Limb (tissue), 2 donors: ENCODE results near the gene KLRF1.

ENCODE experiments used
- DNase-seq, 2 donors: peaks; one replicate each; pipeline ENCODE4 v3.0.0-alpha.2; 2016; ENCODE audit errors: extremely low spot score in 2 of 2

Gene KLRF1

GRCh38 chr12:9809338-9809737 is 17.9 kb upstream of the KLRF1 start:
- DNase-seq: peak in 1 of 2 donors; percentile 51

DNA sequence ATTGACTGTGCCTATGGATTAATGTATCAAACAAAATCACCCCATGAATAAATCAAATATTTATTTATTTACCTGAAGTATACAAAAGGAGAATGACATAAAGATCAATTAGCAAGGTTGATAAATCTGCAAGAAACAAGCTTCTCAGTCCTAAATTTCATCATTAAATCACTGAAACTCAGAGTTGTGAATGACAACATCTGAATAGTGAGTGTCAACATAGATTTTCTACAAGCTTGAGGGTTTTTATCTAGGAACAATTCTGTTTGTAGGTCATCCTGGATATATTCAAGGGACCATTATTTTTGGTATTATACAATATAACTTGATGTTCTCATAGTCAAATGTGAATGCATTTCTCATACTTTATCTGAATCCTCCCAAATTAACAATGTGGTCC is 17.4 kb upstream of the KLRF1 start:
- DNase-seq: no peak

DNA sequence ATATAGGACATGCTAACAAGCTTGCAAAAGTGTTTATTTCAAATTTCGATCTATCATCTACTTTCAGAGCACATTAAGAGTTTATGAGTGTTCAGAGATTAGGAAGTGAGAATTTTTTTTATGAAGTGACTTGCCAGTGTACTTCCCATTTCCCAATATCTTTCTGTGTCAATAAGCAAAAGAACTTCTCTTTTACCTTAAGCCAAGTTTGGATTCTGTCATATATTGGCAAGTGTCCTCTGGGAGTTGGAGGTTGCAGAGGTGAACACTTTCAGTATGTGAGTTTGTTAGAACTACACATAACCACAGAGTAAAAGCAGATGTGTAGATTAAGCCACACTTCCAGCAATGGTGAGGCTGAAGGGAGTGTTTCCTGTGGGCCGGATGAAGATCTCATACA is 16.6 kb upstream of the KLRF1 start:
- DNase-seq: no peak

- DNase-seq: no peak
Observed at GRCh38 chr12:9811621-9812020, 15.7 kb upstream of the KLRF1 start.

GRCh38 chr12:9813821-9814798 is 13.2 kb upstream of the KLRF1 start:
- DNase-seq: peak in 1 of 2 donors; percentile 60

GRCh38 chr12:9820281-9820930 is 6.9 kb upstream of the KLRF1 start:
- no peak for DNase-seq

- no peak for DNase-seq
Observed at GRCh38 chr12:9829483-9829882, 2.2 kb downstream of the KLRF1 start.

DNA sequence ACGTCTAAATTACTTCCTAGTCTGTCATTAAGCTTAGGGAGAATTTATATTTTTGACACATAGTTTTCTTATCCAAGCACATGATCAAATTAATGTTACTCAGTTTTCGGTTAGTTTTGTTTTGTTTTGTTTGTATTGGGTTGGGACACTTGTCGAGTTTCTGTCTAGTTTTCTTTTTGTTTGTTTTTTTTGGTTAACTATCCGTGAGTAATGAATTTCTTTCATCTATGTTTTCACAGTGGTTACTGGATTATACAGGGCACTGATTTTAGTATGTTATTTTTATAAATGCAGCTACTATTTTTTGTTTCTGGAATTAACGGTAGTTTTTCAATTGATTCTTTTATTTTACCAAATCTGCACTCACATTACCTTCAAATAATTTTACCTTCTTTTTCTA is 2.7 kb downstream of the KLRF1 start:
- no peak for DNase-seq

GRCh38 chr12:9831720-9832119 is 4.4 kb downstream of the KLRF1 start:
- DNase-seq: no peak

- DNase-seq: no peak
Observed at GRCh38 chr12:9843407-9843806, 16.1 kb downstream of the KLRF1 start.

- no peak for DNase-seq
Observed at GRCh38 chr12:9848899-9849298, 21.6 kb downstream of the KLRF1 start.

GRCh38 chr12:9851050-9851449 is 23.8 kb downstream of the KLRF1 start:
- no peak for DNase-seq

DNA sequence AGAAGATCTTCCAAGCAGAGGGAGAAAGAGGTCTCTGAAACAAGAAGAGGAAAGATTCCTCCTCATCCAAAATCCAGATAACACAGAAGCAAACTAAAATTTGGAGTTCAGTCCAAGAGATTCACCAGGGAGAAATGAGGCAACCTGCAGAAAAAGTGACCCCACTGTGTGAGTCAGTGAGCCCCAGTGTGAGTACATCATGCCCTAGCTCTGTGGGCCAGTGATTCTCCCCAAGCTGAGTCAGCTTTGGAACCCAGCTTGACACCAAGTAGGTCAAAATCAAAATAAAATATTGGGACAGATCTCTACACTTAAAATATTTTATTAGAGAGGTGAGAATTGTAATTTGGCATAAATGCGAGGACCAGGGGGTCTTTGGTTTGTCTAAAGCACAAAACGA is 24.6 kb downstream of the KLRF1 start:
- DNase-seq: no peak

DNA sequence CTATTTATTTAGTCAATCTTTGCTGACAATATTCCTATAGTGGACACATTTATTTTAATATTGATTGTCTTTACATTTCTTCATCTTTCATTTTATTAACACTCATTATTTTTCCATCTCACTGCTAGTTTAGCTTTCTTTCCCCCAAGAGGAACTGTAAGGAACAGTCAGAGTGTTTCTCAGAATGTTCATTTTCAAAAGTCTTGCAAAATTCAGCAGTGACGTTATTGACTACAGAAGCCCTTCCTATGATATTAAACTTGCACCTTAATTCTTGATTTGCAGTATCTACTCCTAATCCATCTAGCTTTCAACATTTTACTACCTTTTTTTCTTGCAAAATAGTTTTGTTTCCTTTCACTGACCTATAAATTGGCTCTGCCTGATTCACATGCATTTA is 28.9 kb downstream of the KLRF1 start:
- DNase-seq: no peak

GRCh38 chr12:9856894-9857293 is 29.6 kb downstream of the KLRF1 start:
- DNase-seq: no peak

DNA sequence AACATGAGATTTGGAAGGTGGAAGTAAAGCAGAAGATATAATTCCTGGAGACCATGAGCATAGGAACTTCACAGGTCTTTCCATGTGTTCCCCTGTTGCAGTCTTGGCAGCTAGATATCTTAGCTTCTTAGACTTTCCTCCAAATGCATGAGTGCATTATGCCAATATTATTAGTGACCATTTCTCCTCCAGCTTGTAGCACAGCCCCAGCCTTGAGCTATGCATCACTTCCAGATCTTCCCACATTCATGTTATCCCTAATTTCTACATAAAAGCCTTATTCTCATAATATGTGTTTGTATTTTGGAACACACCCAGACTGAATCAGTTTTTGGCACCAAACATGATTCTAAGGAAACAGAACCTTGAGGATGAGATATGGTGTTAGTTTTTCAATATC is 30.9 kb downstream of the KLRF1 start:
- DNase-seq: no peak

GRCh38 chr12:9864913-9865675 is 37.8 kb downstream of the KLRF1 start:
- DNase-seq: no peak

DNA sequence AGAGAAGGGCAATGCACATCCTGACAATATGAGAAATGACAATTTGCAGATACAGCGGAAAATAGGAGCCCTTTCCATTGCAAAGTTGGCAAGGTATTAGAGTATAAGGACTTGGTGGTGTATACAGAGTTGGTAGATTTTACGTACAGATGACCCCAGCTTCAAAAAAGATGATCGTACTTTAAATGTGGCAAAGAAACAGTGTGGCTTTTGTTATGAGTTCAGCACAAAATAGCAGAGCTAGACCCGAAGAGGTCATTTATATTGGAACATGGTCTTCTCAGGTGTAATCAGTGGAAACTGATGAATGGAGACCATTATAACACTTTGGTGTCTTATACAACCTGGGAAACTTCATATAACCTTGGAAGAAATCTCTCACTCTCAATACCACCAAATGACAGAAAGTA is 39.6 kb downstream of the KLRF1 start:
- DNase-seq: no peak

DNA sequence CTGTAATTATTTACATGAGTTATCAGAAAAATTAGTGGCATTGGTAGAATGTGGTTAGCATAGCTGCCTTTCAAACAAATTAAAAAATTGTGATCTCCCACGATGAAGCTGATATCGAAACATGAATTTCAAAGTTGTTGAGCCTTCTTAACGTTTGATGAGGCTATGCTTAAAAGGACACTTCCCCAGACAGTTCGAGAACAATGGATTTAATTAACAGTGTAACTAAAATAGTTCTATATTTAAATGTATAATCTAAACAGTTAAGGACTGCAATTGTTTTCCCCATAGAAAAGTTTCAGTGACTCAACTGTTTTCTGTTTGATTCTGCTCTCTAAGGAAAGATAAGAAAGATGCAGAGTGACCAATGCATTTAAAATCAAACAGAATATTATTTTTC is 40.2 kb downstream of the KLRF1 start:
- no peak for DNase-seq

- DNase-seq: no peak
Observed at GRCh38 chr12:9868311-9868801, 41.1 kb downstream of the KLRF1 start.

- DNase-seq: no peak
Observed at GRCh38 chr12:9868951-9869306, 41.6 kb downstream of the KLRF1 start.
